NK-92 treated with Interleukin-12 subunit alpha and Interleukin-12 subunit beta, amount 100 ng/mL, for 24 hours (cell line): ENCODE measurements around the gene ZBTB45.
"Not testable (repeated sequence)": the region's sequence is repeated elsewhere in the genome, so short reads cannot be mapped to it uniquely, and the experiment has no call there.

ENCODE experiments used
- DNase-seq: peaks from one replicate; lab custom pipeline; 2025; lab: John Stamatoyannopoulos, UW

Gene ZBTB45

DNA sequence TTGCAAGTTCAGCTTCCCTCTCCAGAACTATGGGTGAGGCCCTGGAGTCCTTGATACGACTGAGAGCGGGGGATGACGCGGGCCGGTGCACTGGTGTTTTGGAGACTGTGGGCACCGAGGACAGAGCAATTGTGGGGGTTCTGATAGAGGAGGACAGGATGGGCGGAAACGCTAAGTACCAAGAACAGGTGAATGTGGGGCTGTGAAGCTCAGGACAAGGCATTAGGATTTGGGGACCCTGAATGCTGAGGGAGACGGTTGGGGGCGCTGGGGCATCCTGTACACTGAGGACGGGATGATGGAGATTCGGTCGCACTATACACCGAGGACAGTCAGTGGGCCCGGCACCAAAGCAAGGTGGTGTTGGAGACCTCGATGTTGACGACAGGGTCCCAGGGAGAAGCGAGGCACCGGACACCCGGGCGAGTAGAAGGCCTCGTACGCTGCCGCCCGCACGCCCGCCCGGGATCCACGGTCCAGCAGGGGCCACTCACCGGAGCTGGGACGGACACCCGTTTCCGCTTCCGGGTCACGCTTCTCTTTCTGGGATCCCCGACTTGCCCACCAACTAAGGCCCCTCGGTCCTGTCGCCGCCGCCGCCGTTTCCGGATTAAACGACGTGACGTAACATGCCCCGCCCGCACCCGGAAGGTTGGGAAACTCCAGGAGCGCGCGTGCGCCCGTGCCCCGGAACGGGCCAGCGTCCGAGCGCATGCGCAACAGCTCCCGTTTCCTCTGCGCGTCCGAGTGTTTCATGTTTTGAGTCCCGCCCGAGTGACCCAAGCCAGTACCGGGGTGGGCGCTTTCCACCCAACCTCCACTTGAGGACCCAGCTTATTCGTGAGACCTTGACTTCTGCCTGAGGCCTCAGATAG lies 35.1 kb upstream of the ZBTB45 start, which contains the start of gene CHMP2A:
Gene CHMP2A, minus strand, starts transcription at position 612 of the 875 bp plus-strand sequence. CDS start 893 bp downstream, outside the sequence.
- no peak for DNase-seq

DNA sequence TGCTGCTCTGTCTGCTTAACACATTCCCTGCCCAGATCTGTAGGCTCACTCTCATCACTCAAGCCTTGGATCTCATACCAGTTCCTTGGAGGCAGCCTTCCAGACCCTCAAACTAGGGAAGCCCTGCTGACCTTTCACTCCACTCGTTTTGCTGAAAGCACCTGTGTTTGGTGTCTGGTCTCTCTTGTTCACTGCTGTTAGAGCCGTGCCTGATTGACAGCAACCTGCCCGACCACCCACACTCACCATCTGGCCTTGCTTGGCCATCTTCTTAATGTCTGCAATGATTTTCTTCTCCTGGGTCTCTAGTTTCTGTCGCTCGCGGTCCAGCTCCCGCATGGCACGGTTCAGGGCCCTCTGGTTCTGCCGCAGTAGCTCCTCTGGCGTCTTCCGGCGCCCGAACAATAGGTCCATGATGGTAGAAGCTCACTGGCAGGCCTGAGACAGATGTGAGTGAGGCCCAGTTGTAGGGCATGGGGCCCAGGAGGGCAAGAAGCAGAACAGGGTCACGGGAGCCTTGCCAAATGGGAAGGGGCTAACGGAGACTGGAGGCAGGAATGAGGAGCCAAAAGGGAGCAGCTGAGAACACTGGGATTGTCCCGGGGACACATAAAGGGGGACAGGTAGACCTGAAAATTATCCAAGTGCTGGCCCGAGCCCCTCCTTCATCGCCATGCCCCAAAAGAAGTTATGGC lies 34.3 kb upstream of the ZBTB45 start:
- no peak for DNase-seq

- DNase-seq: no peak
Measured at GRCh38 chr19:58552655-58553054, 33.0 kb upstream of the ZBTB45 start.

DNA sequence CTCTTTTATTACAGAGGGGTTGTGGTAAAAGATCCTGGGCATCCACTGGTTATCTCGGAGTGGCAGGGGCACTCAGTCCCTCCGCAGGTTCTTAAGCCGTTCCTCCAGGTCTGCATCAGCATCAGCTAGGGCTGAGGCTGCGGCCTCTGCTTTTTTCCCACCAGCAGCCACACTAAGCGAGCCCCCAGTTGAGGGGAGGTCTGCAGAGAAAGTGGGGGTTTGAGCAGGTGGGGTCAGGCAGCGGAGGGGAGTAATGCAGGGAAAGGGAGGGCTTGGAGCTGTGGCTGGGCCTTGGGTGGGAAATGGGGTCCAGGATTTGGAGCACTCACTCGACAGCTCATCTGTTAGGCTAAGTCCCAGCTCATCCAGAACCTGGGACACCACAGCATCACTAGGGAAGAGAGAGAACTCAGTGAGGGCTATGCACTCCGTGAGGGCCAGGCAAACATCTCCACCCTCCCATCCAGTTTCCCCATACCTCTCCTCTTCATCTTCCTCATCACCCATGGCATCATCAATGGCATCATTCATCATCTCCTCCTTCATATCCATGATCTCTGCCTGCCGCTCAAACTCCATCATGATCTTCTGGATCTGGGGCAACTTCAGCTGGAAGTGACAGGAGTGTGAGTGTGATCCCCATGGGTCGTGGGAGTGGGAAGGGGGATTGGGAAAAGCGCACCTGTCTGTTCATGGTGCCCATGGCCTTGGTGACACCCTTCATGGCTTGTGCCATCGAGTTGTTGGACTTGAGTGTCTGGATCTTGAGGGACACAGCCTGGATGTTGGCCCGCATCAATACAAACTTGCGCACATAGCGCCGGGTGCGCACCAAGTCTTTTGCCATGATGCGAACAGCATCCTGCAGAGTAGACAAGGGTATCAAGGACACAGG lies 32.2 kb upstream of the ZBTB45 start:
- no peak for DNase-seq

- no peak for DNase-seq
Measured at GRCh38 chr19:58551123-58551497, 31.5 kb upstream of the ZBTB45 start.

- DNase-seq: no peak
Measured at GRCh38 chr19:58550362-58551122, 30.9 kb upstream of the ZBTB45 start.

GRCh38 chr19:58549664-58550361 lies 30.2 kb upstream of the ZBTB45 start:
- no peak for DNase-seq

DNA sequence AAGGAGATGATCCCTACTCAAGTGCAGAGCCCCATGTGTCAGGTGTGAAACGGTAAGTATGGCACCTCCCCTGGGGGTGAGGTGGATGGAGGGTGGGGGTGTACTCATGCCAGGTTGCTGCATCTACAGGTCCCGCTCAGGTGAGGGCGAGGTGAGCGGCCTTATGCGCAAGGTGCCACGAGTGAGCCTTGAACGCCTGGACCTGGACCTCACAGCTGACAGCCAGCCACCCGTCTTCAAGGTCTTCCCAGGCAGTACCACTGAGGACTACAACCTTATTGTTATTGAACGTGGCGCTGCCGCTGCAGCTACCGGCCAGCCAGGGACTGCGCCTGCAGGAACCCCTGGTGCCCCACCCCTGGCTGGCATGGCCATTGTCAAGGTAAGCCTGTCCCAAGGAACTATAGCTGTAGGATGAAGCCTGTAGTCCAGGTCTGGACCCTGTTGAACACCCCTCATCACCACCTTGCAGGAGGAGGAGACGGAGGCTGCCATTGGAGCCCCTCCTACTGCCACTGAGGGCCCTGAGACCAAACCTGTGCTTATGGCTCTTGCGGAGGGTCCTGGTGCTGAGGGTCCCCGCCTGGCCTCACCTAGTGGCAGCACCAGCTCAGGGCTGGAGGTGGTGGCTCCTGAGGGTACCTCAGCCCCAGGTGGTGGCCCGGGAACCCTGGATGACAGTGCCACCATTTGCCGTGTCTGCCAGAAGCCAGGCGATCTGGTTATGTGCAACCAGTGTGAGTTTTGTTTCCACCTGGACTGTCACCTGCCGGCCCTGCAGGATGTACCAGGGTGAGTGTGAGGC lies 29.5 kb upstream of the ZBTB45 start:
- DNase-seq: no peak

DNA sequence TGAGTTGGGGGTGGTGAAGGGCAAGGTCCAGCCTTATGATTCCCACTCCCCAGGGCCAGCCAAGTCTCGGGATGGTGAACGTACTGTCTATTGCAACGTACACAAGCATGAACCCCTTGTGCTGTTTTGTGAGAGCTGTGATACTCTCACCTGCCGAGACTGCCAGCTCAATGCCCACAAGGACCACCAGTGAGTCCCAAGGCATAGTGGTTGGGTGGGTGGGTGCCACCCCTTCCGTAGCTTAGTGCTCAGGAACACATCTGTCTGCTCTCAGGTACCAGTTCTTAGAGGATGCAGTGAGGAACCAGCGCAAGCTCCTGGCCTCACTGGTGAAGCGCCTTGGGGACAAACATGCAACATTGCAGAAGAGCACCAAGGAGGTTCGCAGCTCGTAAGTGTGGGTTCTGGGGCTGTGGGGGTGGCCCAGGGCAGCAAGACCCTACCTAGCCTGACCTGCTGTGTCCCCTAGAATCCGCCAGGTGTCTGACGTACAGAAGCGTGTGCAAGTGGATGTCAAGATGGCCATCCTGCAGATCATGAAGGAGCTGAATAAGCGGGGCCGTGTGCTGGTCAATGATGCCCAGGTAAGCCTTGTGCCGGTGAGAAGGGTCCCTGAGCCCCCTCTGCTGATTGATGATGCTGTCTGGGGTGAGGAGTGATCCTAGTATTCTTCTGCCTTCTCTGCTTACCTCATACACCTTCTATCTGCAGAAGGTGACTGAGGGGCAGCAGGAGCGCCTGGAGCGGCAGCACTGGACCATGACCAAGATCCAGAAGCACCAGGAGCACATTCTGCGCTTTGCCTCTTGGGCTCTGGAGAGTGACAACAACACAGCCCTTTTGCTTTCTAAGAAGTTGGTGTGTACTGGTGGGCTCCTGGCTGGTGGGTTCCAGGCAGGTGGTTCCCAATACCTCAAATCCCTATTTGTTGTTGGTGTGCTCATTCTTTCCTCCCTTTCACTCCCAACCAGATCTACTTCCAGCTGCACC lies 28.0 kb upstream of the ZBTB45 start:
- DNase-seq: no peak

DNA sequence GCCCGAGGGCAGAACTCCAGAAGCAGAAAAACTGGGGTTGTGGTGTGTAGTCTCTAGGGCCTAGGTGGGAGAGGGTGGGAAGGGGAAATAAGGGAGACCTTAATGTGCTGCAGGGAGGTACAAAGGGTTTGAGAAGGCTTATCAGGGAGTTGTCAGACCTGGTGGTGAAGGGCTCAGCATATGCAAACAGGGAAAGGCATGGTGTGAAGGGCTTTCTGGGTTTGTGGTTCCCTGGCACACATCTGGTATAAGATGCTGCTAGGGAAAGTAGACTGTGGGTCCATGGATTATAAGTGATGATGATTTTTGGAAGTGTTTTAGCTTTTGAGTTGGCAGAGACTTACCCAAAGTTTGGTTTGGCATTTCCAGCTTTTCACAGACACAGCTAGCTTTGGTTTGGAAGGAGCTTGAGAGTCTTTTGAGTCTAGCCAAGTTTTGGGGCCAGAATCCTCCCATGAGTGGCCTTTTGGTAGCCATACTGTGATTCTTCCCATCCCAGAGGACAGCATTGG lies 26.5 kb upstream of the ZBTB45 start:
- DNase-seq: no peak

DNA sequence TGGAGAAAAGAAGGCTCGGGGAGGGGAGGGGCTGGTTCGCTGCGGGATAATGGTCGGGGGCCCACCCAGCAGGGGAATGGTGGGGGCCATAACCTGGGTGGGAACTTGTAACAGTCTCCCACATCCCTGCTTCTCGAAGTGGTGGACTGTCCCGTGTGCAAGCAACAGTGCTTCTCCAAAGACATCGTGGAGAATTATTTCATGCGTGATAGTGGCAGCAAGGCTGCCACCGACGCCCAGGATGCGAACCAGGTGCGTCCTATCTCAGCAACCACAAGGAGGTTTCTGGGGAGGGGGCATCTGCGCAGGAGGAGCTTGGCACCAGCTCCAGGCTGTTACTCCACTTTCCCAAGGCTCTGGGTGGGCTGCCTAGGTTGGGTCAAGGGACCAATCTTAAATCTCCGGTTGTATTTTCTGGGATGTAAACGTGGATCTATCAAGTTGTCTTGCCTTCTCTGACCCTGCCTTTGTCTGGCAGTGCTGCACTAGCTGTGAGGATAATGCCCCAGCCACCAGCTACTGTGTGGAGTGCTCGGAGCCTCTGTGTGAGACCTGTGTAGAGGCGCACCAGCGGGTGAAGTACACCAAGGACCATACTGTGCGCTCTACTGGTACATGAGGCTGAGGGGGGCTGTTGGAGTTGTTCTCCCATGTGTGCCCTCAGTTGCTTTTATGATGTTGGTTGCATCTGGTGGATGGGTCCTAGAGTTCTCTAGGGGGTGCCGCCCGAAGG lies 25.8 kb upstream of the ZBTB45 start:
- DNase-seq: no peak

DNA sequence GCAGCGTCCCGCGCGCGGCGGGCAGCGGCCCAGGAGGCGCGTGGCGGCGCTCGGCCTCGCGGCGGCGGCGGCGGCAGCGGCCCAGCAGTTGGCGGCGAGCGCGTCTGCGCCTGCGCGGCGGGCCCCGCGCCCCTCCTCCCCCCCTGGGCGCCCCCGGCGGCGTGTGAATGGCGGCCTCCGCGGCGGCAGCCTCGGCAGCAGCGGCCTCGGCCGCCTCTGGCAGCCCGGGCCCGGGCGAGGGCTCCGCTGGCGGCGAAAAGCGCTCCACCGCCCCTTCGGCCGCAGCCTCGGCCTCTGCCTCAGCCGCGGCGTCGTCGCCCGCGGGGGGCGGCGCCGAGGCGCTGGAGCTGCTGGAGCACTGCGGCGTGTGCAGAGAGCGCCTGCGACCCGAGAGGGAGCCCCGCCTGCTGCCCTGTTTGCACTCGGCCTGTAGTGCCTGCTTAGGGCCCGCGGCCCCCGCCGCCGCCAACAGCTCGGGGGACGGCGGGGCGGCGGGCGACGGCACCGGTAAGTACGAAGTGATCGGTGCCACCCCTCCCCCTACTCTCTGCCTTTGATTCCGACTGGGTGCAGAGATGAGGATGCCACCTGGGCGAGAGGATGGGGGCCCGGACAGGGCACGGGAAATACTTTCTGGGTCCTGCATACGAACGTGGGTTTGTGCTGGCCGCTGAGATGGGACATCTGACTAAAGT lies 25.1 kb upstream of the ZBTB45 start:
- DNase-seq: no peak

GRCh38 chr19:58543826-58544590 lies 24.4 kb upstream of the ZBTB45 start, which contains the start of gene TRIM28:
TSS of gene TRIM28 (plus strand) at chr19:58544064. CDS start at chr19:58544758, 694 bp downstream.
- no peak for DNase-seq

DNA sequence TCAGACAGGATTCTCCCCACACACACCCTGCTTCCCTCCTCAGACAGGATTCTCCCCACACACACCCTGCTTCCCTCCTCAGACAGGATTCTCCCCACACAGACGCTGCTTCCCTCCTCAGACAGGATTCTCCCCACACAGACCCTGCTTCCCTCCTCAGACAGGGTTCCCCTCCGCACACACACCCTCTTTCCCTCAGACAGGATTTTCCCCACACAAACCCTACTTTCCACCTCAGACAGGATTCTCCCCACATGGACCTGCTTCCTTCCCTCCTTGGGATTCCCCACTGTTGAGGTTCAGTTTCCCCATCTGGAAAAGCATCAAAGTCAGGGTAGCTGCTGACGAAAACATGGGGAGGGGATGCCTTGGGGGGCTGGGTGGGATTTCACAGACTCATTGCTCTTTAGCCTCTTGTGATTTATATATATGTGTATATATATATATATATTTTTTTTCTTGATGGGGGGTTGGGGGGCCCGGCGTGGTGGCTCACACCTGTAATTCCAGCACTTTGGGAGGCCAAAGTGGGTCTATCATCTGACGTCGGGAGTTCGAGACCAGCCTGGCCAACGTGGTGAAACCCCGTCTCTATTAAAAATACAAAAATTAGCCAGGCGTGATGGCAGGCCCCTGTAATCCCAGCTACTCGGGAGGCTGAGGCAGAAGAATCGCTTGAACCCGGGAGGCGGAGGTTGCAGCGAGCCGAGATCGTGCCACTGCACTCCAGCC lies 23.2 kb upstream of the ZBTB45 start:
- DNase-seq: not testable (repeated sequence)

DNA sequence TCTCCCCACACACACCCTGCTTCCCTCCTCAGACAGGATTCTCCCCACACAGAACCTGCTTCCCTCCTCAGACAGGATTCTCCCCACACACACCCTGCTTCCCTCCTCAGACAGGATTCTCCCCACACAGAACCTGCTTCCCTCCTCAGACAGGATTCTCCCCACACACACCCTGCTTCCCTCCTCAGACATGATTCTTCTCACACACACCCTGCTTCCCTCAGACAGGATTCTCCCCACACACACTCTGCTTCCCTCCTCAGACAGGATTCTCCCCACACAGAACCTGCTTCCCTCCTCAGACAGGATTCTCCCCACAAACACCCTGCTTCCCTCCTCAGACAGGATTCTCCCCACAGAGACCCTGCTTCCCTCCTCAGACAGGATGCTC lies 19.6 kb upstream of the ZBTB45 start:
- DNase-seq: not testable (repeated sequence)
